Trophoblast cell (in vitro differentiated cells and primary cell): ENCODE measurements around the gene ICOS.
"Not testable (repeated sequence)": the region's sequence is repeated elsewhere in the genome, so short reads cannot be mapped to it uniquely, and the experiment has no call there.

Experiments used
- DNase-seq, 2 donors: peaks; one replicate each; pipeline ENCODE4 v3.0.0-alpha.2; 2016
- H2AFZ ChIP-seq: 2 replicates; pipeline ENCODE4 v1.6.1; 2013; ENCODE audit warnings: low read length, moderate library complexity, mild to moderate bottlenecking; ENCODE audit not compliant: insufficient read depth, poor library complexity
- H2AK5ac ChIP-seq: 2 replicates; pipeline ENCODE4 v1.6.1; 2013; ENCODE audit warnings: mild to moderate bottlenecking, low read length
- H2BK120ac ChIP-seq: 2 replicates; pipeline ENCODE4 v1.6.1; 2013; ENCODE audit warnings: low read length, mild to moderate bottlenecking, moderate library complexity; ENCODE audit not compliant: insufficient read depth, poor library complexity
- H2BK12ac ChIP-seq: 2 replicates; pipeline ENCODE4 v1.6.1; 2013; ENCODE audit warnings: mild to moderate bottlenecking, low read length, moderate library complexity
- H2BK5ac ChIP-seq: 2 replicates; pipeline ENCODE4 v1.6.1; 2013; ENCODE audit warnings: low read length, low read depth, moderate library complexity, mild to moderate bottlenecking; ENCODE audit not compliant: poor library complexity
- H3K14ac ChIP-seq: 2 replicates; pipeline ENCODE4 v1.6.1; 2013; ENCODE audit warnings: mild to moderate bottlenecking, low read length
- H3K18ac ChIP-seq: 2 replicates; pipeline ENCODE4 v1.6.1; 2013; ENCODE audit warnings: mild to moderate bottlenecking, low read length
- H3K23ac ChIP-seq: 2 replicates; pipeline ENCODE4 v1.6.1; 2013; ENCODE audit warnings: low read length
- H3K27ac ChIP-seq: 2 replicates; pipeline ENCODE4 v1.5.1; 2013; ENCODE audit warnings: low read depth, mild to moderate bottlenecking, inconsistent platforms, low read length, moderate library complexity
- H3K27me3 ChIP-seq: 2 replicates; pipeline ENCODE4 v1.6.1; 2013; ENCODE audit warnings: inconsistent platforms, mild to moderate bottlenecking, low read length, moderate library complexity; ENCODE audit not compliant: insufficient read depth
- H3K36me3 ChIP-seq, 2 experiments: 1 replicate in 1 of 2; 2 replicates in 1 of 2; pipeline ENCODE4 v1.6.1; 2013; ENCODE audit warnings: low read length in 2 of 2, mild to moderate bottlenecking in 2 of 2, moderate library complexity in 1 of 2; ENCODE audit not compliant: insufficient read depth in 2 of 2, control insufficient read depth in 1 of 2
- H3K4ac ChIP-seq: 2 replicates; pipeline ENCODE4 v1.6.1; 2013; ENCODE audit warnings: low read depth, mild to moderate bottlenecking, low read length, moderate library complexity
- H3K4me1 ChIP-seq, 2 experiments: 1 replicate in 1 of 2; 2 replicates in 1 of 2; pipeline ENCODE4 v1.6.1; 2013; ENCODE audit warnings: low read length in 2 of 2, mild to moderate bottlenecking in 2 of 2, moderate library complexity in 1 of 2; ENCODE audit not compliant: insufficient read depth in 2 of 2, control insufficient read depth in 1 of 2
- H3K4me2 ChIP-seq: 2 replicates; pipeline ENCODE4 v1.6.1; 2013; ENCODE audit warnings: inconsistent platforms, mild to moderate bottlenecking, low read length, moderate library complexity
- H3K4me3 ChIP-seq: 2 replicates; pipeline ENCODE4 v1.5.1; 2013; ENCODE audit warnings: mild to moderate bottlenecking, low read depth, low read length, inconsistent platforms
- H3K79me1 ChIP-seq: one replicate; pipeline ENCODE4 v1.6.1; 2013; ENCODE audit warnings: low read length
- H3K79me2 ChIP-seq: 2 replicates; pipeline ENCODE4 v1.6.1; 2013; ENCODE audit warnings: low read length, mild to moderate bottlenecking; ENCODE audit not compliant: control insufficient read depth, insufficient read depth, poor library complexity
- H3K9ac ChIP-seq: 2 replicates; pipeline ENCODE4 v1.6.1; 2013; ENCODE audit warnings: mild to moderate bottlenecking, low read length
- H3K9me3 ChIP-seq: 2 replicates; pipeline ENCODE4 v1.6.1; 2013; ENCODE audit warnings: low read depth, mild to moderate bottlenecking, control low read depth, inconsistent platforms, low read length; ENCODE audit not compliant: insufficient read depth
- H4K12ac ChIP-seq: 2 replicates; pipeline ENCODE4 v1.6.1; 2013; ENCODE audit warnings: low read depth, mild to moderate bottlenecking, low read length, moderate library complexity
- H4K8ac ChIP-seq: 2 replicates; pipeline ENCODE4 v1.6.1; 2013; ENCODE audit warnings: low read depth, mild to moderate bottlenecking, low read length, moderate library complexity
- H4K91ac ChIP-seq: one replicate; pipeline ENCODE4 v1.6.1; 2013; ENCODE audit warnings: low read depth, mild to moderate bottlenecking, low read length, moderate library complexity
- WGBS: extraction: QIAGEN DNeasy Blood & Tissue Kit; methylation state at CpG from one replicate; pipeline ENCODE4 v1.1.7; 2013; ENCODE audit warnings: missing lambda C conversion rate; ENCODE audit not compliant: insufficient read length, insufficient coverage; ENCODE audit errors: extremely low coverage; 5-methylcytosine and 5-hydroxymethylcytosine counted together

The ICOS gene

GRCh38 chr2:203937788-203938187, 1.2 kb downstream of the ICOS start:
- no peak overlapping the region for H3K27ac ChIP-seq
- no peak overlapping the region for H2BK5ac ChIP-seq
- H3K4me3 ChIP-seq, result no peak overlapping the region
- no peaks in the 10 kb centered on the region for H3K9me3 ChIP-seq
- WGBS, result no CpG with 5 or more reads among the region's 1 CpG
- no peaks in the 10 kb centered on the region for H3K79me2 ChIP-seq
- no peak overlapping the region for H3K18ac ChIP-seq
- H2AK5ac ChIP-seq, result no peak overlapping the region
- no peaks in the 10 kb centered on the region for H3K27me3 ChIP-seq
- no peak overlapping the region for H3K4ac ChIP-seq
- no peak overlapping the region for H4K8ac ChIP-seq
- H3K4me2 ChIP-seq, result no peak overlapping the region
- H3K4me1 ChIP-seq, result no peaks in the 10 kb centered on the region
- H3K23ac ChIP-seq, result no peak overlapping the region
- no peak for DNase-seq
- no peak overlapping the region for H2AFZ ChIP-seq
- no peak overlapping the region for H2BK120ac ChIP-seq
- no peak overlapping the region for H2BK12ac ChIP-seq
- H3K14ac ChIP-seq, result no peak overlapping the region
- H3K9ac ChIP-seq, result no peak overlapping the region
- no peak overlapping the region for H4K91ac ChIP-seq
- H4K12ac ChIP-seq, result no peak overlapping the region
- no peaks in the 10 kb centered on the region for H3K79me1 ChIP-seq
- no peaks in the 10 kb centered on the region for H3K36me3 ChIP-seq

GRCh38 chr2:203940039-203940438, 3.5 kb downstream of the ICOS start:
- no CpG with 5 or more reads among the region's 4 CpGs for WGBS
- Histone ChIP-seq H3K23ac (no peak overlapping the region), H3K27me3 (no peaks in the 10 kb centered on the region), H2BK5ac (no peak overlapping the region), H2AFZ (no peak overlapping the region), H3K9me3 (no peaks in the 10 kb centered on the region), H3K4ac (no peak overlapping the region), H4K91ac (no peak overlapping the region), H2BK120ac (no peak overlapping the region), H3K4me2 (no peak overlapping the region), H3K9ac (no peak overlapping the region), H3K4me3 (no peak overlapping the region), H4K8ac (no peak overlapping the region), H3K27ac (no peak overlapping the region), H3K36me3 (no peaks in the 10 kb centered on the region), H3K4me1 (no peaks in the 10 kb centered on the region), H3K79me1 (no peaks in the 10 kb centered on the region), H3K79me2 (no peaks in the 10 kb centered on the region), H3K14ac (no peak overlapping the region), H3K18ac (no peak overlapping the region), H4K12ac (no peak overlapping the region), H2BK12ac (no peak overlapping the region), H2AK5ac (no peak overlapping the region)
- DNase-seq, result no peak

- H3K79me1 ChIP-seq, H3K4me3 ChIP-seq, H3K27me3 ChIP-seq, H3K36me3 ChIP-seq, H3K4ac ChIP-seq, H2AK5ac ChIP-seq, H3K4me1 ChIP-seq, H3K27ac ChIP-seq, H3K79me2 ChIP-seq, H2AFZ ChIP-seq, H2BK5ac ChIP-seq, DNase-seq, H3K9ac ChIP-seq, H2BK120ac ChIP-seq, H3K18ac ChIP-seq, H4K12ac ChIP-seq, H4K91ac ChIP-seq, H2BK12ac ChIP-seq, H3K23ac ChIP-seq, H3K4me2 ChIP-seq, H4K8ac ChIP-seq, H3K9me3 ChIP-seq, H3K14ac ChIP-seq: not testable (repeated sequence)
- no CpG with 5 or more reads among the region's 7 CpGs for WGBS
Measured at GRCh38 chr2:203943493-203944382, 7.2 kb downstream of the ICOS start.

- no peaks in the 10 kb centered on the region for H3K79me2 ChIP-seq
- H4K12ac ChIP-seq, result no peak overlapping the region
- no peaks in the 10 kb centered on the region for H3K79me1 ChIP-seq
- H3K9me3 ChIP-seq, result no peaks in the 10 kb centered on the region
- no CpG with 5 or more reads among the region's 1 CpG for WGBS
- H3K4me3 ChIP-seq, result no peak overlapping the region
- H3K27me3 ChIP-seq, result no peaks in the 10 kb centered on the region
- H2BK5ac ChIP-seq, result no peak overlapping the region
- no peak overlapping the region for H3K14ac ChIP-seq
- H3K36me3 ChIP-seq, result no peaks in the 10 kb centered on the region
- no peak overlapping the region for H3K18ac ChIP-seq
- peaks cover 2 to 3% of the 10 kb centered on the region in 2 experiments for H3K4me1 ChIP-seq
- H4K91ac ChIP-seq, result no peak overlapping the region
- H3K27ac ChIP-seq, result no peak overlapping the region
- H2AK5ac ChIP-seq, result no peak overlapping the region
- no peak overlapping the region for H3K23ac ChIP-seq
- no peak overlapping the region for H2BK120ac ChIP-seq
- H3K4me2 ChIP-seq, result no peak overlapping the region
- H3K9ac ChIP-seq, result no peak overlapping the region
- no peak overlapping the region for H3K4ac ChIP-seq
- no peak for DNase-seq
- H2AFZ ChIP-seq, result no peak overlapping the region
- H2BK12ac ChIP-seq, result no peak overlapping the region
- H4K8ac ChIP-seq, result no peak overlapping the region
Measured at GRCh38 chr2:203948733-203949132, 12.2 kb downstream of the ICOS start.
